HG02642 (cell line): Measurements from ENCODE around the gene DPM2.

Experiments used
- ATAC-seq: cut with Tn5 transposase; IDR thresholded peaks from one replicate; pipeline ENCODE4 v1.9.1; 2021; ENCODE audit warnings: mild to moderate bottlenecking; ENCODE audit not compliant: unreplicated experiment, poor library complexity

Gene DPM2

DNA sequence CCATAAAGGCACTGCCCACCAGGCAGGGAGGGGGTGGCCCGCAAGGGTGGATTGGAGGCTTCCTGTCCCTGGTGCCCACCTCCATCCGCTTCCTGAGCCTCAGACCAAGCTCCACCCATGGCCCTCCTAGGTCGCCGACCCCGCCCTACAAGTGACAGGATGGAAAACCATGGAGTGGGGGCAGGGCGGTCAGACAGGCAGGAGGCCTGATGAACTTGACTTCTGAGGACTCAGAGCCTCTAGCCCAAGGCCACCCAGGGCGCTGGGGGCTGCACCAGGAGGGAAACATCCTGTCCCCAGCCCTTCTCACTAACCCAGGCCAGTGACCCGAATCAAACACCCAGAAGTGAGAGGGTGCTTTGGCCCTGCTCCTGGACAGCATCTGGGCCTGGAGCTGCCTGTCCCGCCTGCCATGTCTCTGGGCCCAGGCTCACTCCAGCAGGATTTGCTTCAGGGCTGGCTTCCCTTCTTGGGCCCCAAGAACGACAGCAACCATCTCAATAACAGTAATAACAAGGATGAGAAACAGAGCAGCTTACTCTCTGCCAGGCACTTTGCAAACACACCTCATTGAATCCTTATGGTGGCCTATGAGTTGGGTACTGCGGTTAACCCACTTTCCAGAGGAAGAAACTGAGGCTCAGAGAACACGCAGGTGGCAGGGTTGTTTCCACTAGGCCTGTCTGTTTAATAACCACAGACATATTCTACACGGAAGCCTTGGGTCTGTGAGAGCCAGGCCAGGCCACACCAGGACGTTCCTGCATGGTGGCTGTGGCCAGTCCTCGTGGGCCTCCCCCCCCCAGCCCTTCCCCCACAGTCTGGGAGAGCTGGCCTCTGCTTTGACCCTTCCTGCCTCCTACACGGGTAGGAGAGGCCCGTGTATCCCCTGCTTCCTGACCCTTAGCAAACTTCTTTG, 33.8 kb downstream of the DPM2 start:
- ATAC-seq: no peak

DNA sequence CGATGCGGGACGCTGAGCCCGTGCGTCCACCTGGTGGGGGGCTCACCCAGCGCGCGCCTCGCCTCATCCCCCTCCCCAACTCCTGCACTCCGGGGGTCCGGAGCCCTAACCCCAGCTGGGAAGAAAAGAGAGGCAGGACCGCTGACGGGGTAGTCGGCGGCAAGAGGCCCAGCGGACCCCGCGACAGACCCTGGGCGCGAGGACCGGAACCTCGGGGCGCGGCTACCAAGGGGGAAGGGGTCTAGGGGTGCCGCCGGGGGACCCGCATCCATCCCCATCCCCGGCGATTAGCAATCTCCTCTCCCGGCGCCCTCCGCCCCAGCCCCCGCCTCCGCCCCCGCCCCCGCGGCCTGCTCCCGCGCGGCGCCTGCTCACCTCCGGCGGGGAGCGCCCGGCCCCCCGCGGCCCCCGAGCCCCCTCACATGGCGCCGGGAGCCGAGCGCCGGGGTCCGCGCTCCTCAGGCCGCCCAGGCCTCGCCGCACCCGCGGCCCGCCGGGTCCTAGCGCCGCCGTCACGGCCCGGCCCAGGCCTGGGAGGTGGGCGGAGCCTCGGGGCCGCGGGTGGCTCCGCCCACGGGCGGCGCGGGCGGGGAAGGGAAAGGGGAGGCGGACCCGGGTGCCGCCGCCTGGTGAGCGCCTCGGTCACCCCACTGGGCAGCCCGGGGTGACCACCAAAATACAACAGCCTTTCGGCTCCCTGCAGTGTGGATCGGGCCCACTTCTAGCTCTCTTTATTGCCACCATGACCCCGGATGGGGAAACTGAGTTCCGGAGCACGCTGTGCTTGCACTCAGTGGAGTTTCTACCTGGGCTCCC, 38.3 kb downstream of the DPM2 start, which contains the start of gene ST6GALNAC6:
TSS of gene ST6GALNAC6 (minus strand) at position 476 of the 816 bp plus-strand sequence. CDS start 1,622 bp downstream, outside the sequence.
- ATAC-seq: peak; percentile 71

DNA sequence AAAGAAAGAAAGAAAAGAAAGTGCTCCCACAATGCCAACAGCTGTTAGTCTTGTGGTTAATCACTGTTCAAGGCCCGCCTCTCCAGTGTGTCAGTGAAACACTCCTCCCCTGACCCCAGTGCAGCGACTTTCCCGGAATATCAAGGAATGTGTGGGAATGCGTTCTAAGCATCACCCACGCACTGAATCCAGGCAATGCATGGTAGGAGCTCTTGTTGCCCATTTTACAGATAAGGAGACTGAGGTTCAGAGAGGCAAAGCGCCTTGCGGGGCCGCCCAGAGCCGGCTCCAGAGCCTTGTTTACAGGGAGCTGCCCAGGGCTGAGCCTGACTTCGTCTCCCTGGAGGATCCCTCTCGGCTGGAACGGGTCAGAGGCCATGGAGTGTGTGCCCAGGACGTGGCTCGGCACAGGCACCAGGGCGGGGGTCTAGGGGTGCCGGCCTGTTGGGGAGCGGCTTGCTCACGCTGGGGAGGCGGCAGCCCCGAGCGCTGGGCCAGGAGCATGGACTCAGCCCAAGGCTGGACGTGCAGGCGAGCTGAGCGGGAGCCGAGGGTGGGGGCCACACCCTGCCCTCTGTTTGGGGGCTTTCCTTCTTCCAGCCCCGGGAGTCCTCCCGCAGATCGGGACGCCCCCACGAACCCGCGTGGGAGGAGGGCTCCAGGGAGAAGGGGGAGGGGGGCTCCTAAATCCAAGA, 39.1 kb downstream of the DPM2 start:
- ATAC-seq: peak; percentile 13

- ATAC-seq: no peak
Observed at GRCh38 chr9:127897193-127897692, 40.4 kb downstream of the DPM2 start.

- no peak for ATAC-seq
Observed at GRCh38 chr9:127896395-127897192, 41.1 kb downstream of the DPM2 start.

DNA sequence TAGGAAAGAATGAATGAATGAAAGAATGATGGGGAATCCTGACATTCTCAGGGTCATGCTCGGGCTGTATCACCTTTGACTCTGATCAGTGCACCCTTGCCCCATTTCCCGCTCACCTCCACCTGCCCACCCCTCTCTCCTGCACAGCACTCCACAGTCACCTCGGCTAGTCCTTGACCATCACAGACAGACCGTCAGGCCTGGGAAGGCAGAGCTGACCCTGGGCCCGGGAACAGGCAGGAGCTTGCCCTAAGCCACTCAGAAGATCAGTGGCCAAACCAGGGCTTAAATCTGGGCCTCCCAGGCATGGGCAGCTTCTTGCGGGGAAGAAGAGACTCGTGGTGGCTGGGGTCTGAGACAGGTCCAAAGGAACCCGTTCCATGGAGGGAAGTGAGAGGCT, 41.8 kb downstream of the DPM2 start:
- no peak for ATAC-seq

- ATAC-seq: no peak
Observed at GRCh38 chr9:127893392-127893791, 44.3 kb downstream of the DPM2 start.

GRCh38 chr9:127892831-127893230, 44.8 kb downstream of the DPM2 start:
- no peak for ATAC-seq

DNA sequence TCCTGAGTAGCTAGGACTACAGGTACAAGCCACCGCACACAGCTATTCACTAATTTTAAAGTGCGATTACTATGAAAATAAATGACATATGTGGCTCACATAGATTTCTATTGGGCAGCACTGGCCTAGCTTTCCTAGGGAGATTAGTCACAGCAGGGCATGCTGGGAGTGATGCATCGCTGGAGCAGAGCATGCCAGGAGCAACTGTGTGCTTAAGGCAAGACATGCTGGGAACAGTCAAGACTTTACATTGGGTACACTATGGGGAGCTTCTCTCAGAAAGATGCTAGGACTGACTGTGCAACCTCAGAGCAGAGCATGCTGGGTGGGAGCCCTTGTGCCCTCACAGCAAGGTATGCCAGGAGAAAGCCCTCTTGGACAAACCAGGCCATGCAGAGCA, 47.6 kb downstream of the DPM2 start:
- ATAC-seq: no peak

GRCh38 chr9:127887792-127888191, 49.9 kb downstream of the DPM2 start:
- ATAC-seq: no peak

DNA sequence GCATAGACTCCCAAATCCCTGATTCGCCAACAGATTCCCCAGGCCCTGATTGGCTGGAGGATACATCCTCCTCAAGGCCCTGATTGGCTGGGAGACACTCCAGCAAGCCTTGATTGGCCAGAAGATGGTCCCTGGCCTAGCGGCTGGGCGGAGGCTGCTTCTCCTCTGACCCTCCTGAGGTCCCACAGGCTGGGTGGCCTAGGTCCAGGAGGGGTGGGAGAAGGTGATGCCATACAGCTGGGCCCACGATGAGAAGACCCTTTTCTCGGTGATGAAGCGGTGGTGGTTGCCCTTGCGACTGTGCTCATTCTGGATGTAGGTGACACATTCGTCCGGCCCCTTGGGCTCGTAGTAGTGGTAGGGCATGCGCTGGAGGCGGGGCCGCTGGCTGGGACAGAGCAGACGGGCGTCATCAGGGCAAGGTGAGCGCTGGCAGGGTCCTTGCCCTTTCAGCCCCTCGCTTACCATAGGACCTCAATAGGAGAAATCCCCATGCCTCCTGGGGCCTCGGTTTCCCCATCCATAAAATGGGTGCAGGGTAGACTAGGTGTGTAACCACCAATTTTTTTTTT, 51.2 kb downstream of the DPM2 start:
- no peak for ATAC-seq

DNA sequence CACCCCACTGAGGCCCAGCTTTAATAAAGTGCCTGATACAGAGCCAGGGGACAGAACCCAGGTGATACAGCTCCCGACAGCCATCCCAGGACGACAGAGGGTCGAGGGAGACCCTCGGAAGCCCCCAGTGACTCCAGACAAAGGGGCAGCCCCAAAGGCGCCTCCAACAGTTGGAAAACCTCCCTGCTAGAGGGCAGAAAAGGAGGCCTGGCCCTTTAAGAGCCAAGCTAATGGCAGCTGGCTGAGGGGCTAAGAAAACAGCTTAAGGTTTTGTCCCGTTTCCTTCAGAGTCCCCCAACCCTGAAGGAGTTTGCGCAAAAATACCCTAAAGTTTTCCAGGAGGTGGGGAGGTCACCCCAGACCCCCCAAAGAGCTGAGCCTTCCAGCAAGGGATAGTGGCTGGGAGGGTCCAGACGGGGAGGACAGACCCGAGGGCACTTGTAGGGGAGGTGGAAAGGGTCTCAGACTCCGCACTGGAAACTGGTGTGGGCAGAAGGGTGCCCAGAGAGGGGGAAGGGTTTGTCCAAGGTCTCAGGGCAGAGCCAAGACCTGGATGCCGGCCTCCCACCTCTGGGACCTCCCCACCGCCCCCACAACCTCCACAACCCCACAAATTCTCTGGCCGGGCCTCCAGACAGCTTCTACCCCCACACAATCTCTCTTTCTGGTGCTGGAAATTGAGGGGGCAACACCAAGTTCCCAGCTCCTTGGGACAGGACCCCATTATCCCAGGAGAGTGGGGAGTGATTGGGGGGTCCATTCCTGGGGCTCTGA, 52.0 kb downstream of the DPM2 start:
- ATAC-seq: no peak
